GM19395 (cell line): ENCODE measurements around the gene ATP8B4.
"Not testable (repeated sequence)": the region's sequence is repeated elsewhere in the genome, so short reads cannot be mapped to it uniquely, and the experiment has no call there.

Experiments
- ATAC-seq: cut with Tn5 transposase; IDR thresholded peaks from one replicate; pipeline ENCODE4 v1.9.1; 2021; ENCODE audit warnings: mild to moderate bottlenecking, moderate library complexity; ENCODE audit not compliant: unreplicated experiment

Gene ATP8B4

DNA sequence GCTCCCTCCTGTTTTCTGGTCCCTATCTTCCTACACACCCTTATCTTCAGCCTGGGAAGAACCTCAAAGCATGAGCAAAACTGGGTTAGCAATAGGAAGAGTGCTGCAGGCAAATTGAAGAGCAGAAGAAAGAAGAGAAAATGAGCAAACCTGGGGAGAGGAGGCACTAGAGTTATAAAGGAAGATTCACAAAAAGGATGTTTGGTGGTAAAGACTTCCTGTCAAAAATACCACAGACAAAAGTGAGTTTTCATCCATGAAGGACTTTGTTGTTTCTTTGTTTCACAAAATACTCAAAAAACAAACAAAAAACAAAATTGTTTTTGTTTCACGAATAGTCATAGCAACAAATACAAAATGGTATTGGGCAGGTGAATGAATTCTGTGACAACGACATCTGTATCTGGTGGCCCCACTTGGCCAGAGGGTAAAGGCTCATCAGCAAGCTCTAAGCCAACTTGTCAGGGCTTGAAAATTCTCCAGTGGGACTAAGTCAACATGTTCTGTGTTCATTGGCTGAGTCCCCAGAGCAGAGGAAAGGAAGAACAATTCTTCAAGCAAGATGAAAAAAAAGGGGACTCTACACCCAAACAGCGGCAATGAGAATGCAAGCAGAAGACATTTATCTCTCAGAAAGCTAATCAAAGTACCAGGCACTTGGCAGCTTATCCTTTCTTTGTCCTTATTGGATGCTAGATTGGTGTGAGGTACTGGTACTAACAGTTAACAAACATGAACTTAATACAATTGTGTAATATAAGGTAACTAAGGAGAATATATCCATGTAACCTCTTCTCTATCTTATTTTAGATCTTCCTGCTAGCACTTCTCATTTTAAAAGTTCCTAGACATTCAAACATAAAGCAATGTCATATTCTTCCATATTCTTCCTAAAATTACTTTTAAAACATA, 9.7 kb downstream of the ATP8B4 start:
- no peak for ATAC-seq

DNA sequence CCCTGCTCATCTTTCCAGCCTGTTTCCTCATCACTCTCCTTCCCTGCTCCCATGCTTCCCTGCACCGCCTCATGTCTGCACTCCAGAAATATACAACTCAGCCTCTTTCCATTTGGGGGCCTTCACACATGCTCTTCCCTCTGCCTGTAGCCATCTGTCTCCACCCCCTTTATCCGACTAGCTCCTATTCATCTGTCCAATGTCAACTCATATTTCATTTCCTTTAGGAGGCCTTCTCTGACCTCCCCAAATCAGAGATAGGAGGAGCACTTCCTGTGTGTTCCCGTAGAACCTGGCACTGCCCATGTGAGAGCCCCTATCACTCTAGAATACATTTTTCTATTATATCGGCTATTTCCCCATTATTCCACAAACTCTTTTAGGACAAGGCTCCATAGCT, 10.6 kb downstream of the ATP8B4 start:
- ATAC-seq = no peak

DNA sequence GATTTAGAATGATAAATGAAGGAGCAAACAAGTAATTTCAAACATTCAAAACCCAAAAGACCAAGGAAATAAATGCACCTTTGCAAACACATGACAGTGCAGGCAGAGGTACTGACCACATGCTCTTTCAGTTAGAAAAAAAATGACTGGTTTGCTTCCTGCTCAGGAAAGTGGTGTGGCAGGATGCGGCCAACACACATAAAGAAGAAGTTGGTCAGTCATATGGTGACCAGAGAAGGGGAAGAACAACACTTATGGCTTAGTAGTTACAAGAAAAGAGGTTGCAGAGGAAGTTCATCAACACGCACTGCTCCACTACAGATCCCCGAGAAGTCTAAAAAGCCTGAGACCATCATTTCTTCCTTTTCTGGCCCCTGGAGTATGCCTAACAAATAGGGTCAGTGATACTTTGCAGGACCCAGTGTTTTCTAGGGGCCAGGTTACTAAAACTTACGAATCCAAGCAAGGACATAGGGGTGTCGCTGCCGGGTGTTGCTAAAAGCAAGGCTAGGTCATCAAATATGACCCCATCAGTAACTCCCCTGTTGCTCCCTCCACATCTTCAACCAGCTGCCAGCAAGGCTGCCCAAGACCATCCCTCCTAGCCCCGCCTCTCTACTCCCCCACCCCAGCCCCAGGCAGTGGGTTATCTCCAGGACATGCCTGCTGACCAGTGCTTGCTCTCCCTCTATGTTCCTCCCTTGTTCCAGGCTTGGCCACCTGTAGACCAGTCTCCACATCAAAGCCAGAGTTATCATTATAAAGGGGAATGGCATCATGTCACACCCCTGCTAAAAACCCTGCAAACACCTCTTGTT, 11.2 kb downstream of the ATP8B4 start:
- ATAC-seq = peak; percentile 96

DNA sequence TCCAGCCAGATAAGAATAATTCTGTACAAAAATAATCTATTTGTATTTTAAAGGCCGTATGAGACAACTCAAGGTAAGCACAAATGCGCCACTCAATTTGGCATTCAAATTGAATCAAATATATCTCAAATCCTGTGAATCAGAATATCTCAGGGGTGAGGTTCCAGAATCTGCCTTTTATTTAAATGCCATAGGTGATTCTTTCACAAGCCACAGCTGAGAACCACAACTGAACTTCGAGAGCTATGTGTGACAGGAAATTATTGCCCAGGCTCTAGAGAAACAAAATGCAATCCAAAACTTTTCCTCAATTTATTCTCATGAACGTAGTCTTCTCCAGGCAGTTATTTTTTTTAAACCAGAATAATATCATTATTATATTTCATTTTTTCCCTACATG, 11.9 kb downstream of the ATP8B4 start:
- ATAC-seq = peak; percentile 17

DNA sequence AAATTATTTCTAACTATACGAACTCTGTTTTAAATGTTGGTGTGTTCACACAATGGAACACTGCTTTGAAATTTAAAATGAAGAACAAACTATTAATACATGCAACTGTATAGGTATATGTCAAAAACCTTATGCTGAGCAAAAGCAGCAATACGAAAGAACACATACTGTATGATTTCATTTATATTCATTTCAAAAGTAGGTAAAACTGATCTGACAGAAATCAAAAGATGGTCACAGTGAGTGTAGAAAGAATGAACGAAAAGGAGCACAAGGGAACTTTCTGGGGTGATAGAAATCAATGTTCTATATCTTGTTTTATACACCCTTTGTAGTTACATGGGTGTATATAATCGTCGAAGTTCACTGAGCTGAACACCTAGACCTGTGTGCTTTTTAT, 12.6 kb downstream of the ATP8B4 start:
- no peak for ATAC-seq

DNA sequence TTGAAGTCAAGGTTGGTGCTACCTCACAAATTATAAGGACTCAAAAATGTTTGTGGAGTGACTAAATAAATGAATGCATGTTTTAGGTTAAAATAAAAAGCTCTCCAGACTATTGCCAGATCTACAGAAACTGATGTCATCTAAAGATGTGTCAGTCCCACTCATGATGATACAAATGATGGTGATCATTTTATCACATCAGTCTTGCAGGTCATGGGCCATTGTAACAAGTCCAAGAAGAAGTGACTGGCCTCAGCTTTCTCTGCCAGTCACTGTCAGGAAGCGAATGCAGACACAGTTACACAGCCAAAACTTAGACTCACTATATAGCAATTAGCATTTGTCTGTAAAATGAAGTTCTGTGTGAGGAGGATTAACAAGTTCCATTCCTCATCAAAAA, 18.5 kb downstream of the ATP8B4 start:
- ATAC-seq = no peak

DNA sequence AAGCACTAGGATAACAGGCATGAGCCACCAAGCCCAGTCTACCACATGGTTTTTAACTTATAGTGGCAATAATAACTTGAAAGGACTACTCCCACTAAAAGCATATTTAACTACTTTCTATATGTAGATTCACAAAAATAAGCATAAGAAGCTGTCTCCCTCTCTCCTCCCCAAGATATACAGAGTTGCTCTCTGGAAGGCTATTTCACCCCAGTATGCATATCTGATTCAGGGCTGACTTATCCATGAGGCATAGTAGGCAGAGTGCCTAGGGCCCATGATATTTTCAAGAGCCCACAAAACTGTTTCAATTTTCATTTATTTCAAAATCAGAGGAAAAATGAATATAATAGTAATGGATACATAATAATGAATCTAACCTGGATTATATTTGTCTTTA, 20.5 kb downstream of the ATP8B4 start:
- no peak for ATAC-seq

DNA sequence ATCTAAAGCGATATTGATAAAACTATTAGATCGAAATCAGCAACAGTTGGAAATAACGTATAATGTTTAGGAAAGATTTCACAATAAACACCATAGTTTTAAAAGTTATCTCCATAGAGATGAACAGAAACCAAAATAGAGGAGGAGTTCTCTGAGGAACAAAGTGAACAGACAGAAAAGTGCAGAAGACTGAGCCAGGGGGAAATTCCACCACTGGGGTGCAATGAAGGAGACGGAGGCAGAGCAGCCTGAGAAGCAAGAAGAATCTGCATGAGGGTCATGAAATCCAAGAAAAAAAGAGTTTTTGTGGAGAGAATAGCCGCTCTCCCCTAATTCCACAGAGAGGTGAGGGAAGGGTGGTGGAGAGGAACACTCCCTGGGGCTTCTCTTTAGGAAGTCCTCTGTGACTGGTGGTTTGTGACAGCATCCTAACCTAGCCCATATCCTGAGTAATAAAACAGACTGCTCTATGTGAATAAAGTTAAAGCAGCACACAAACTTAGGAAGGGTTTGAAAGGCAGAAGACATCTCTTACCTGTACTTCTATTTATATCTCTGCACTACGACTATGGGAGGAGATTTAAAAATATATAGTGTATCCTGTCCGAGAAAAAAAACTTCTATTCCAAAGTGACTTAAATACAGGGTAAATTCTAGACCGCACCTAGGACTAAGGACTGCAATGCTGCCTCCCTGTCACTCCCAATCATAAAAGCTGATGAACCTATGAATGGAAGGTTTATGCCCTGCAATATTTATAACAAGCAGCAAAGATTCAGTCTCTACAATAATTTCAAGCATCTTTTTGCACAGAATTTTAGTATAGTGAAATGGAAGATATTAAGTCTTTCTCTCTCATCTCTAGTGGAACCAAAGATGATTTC, 22.9 kb downstream of the ATP8B4 start:
- ATAC-seq = no peak

DNA sequence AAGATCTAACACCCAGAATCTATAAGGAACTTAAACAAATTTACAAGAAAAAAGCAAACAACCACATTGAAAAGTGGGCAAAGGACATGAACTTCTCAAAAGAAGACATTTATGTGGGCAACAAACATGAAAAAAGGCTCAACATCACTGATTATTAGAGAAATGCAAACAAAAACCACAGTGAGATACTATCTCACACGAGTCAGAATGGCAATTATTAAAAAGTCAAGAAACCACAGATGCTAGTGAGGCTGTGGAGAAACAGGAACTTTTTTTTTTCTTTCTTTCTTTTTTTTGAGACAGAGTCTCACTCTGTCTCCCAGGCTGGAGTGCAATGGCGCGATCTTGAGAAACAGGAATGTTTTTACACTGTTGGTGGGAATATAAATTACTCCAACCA, 29.6 kb downstream of the ATP8B4 start:
- not testable (repeated sequence) for ATAC-seq

DNA sequence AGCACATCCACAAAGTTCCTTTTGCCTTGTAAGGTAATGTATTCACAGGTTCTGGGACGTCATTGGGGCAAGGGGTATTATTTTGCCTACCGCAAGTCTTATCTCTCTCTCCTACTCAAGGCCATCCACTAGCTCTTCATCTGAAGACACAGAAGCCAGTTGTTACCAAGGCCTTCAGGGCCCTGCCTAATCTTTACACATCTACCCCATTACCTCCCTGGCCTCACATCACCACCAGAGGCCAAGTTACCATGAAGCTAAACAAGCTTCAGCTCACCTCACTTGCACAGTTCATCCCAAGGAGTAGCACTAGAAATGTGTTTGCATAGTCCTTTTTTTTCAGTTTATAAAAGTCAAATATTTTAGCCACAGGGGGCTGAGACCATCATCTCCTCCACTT, 34.1 kb downstream of the ATP8B4 start:
- no peak for ATAC-seq

DNA sequence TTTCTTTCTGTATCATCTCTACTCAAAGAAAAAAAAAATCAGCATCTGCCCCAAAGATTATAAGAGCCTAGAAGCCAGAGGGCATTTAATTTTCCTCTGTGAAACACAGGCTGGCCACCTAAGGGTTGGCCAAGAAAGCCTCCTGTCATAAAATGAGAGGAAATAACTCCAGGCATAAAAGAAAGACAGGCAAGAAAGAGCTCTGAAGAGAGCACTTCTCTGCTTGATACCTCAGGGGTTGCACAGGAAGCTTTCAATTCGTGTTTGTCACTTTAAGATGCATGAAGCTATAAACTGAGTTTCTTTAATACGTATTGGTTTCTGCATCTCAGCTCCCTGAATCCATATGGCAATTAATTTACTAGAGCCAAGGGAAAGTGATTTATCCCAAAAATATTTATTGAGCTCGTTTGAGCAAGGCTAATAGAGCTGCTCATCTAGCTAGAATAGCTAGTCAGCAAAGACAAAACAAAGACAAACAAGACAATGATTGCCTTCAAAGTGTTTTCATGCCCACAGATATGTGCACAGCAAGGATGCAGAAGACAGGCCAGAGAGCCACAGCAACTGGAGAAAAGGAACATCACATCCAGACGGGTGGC, 35.5 kb downstream of the ATP8B4 start:
- no peak for ATAC-seq

DNA sequence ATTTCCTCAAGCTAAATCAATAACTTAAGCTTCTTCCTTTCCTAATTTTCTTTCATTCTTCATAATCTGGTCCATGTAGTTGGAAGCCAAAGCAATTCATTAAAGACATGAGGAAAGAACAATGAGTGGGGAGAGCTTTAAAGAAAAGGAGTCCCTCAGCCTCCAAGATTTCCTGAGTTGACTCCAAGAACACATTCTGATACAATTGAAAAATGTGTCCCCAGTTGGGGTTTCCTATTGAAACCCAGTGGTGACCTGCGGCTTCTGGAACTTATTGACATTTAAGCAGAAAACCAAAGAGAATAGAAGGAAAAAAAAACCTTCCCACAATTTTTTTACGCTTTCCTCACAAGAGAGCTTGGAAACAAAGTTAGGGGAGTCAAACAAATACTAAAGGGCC, 37.0 kb downstream of the ATP8B4 start:
- no peak for ATAC-seq

DNA sequence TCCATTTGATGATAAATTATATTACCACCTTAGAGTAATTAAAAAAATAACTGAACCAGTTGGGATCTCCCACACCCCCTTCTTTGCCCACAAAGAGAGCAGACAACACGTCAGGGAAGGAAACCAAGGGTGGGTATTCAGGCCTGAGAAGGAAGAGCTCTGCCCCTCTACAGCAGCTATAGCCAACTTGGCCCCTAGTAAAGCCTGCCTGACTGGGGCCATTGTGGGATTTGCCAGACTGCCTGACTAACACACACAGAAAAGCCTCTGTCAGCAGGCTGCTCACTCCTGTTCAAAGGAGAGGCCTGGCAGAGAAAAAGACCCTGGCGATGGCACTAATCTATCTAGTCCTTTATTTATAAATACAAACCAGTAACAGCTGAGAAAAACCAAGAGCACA, 41.4 kb downstream of the ATP8B4 start:
- ATAC-seq = no peak

DNA sequence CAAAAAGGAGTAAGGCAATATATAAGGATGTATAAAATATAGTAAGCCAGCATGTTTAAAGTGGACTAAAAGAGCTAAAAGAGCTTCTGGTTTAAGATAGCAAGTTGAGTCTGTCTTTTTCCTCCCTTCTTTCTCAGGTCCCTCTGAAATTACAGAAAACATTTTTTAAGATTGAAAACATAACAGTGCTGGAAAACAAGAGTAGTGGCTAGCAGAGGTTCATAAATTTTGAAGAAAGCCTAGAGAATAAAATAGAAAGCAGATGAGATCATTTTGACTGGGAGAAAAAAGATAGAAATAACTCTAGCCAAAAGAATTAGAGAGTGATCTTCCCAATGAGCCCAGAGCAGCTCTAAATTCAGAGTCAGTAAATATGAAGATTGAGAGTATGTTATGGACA, 41.9 kb downstream of the ATP8B4 start:
- no peak for ATAC-seq

DNA sequence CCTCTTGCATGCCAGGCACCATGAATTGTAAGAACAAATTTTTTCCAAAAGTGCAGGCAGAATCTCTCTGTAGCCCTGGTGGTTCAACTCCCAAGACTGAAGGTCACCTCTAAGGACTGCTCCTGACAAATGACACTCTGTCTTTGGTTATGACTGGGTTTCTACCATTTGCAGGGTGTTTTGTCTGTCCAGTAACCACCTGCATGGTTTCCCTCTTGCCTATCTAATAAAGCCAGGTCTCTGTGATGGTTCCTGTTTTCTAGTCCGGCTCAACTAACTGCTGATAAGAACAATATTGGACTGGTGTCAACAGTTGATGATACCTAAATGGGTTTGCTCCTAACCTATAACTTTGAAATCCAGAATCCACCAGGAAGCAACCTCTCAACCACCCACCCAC, 43.7 kb downstream of the ATP8B4 start:
- no peak for ATAC-seq

DNA sequence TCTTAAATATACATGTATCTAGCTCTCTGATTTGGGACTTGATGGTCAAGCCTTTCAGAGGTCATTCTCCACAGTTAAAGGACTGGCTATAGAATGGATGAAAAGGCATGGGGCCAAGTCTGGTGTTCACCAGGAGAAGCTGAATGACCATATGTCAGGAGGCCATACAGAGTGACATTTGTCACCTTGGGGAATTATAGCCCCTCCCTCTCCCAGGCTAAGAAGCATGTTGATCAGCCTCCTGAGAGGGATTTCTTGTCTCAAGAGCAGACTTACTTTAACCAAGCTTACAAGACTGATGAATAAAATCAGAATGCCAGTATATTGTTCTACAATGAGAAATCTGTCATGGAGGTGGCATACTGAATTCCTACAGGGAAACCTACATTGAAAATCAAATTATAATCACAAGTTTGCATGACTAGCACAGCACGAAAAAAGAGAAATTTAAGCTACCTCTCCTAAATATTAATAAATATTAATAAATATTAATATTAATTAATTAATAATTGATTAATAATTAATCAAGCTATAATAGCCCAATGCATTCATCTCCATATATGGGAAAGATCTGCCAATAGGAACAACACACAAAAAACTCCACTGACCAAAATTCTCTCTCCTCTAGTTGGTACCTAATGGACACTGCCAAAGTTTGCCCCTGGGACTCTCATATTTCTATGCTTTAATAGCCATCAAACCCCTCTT, 47.3 kb downstream of the ATP8B4 start:
- ATAC-seq = no peak

DNA sequence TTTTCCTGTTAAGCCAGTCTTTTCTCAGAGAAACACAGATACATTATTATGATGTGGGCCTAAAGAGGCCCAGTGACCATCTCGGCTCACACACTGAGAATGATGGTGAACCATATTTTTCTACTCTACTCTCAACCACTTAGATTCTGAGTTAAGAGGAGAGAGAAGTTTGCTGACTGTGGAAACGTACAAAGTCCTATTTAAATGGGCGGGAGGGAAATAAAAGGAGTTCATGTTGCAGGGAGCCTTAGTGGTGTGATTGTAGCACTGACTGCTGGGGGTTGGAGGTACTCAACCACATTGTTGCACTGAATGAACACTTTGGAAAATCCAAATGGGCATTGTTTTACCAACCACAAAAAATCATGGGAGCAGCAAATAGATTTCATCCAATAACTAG, 51.0 kb downstream of the ATP8B4 start:
- no peak for ATAC-seq

DNA sequence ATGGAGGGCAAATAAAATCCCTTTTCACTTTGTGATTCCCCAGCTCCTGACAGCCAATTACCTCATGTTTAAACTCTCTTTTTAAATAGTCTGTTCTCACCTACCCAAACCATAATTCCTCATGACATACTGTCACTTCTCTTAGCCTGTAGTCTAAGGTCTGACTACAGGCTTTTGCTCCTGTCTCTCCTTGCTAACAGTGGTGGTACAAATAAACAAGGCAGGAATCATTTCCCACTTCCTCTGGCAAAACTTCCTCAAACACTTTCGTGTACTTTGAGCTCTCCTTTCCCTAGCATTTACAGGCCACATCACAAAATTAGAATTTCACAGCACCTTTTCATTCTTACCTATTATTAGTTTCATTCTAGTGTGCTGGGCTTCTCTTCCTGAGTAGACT, 51.8 kb downstream of the ATP8B4 start:
- ATAC-seq = no peak

DNA sequence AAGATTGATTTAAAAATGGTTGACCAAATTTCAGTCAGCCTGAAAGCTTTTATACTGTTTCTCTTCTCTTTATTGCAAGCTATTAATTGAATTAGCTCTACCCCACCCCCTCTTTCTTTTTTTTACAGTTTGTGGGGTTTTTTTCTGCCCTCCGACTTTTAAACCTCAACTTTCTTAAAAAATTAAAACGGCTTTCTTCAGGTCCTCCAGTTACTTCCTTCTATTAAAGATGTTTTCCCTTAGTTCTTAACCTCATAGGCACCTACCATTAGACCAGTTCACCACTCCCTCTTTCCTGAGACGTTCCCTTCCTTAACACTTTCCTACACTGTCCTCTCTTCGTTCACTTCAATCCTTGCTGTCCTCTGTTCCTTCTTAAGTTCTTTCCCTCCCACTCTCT, 52.4 kb downstream of the ATP8B4 start:
- no peak for ATAC-seq

DNA sequence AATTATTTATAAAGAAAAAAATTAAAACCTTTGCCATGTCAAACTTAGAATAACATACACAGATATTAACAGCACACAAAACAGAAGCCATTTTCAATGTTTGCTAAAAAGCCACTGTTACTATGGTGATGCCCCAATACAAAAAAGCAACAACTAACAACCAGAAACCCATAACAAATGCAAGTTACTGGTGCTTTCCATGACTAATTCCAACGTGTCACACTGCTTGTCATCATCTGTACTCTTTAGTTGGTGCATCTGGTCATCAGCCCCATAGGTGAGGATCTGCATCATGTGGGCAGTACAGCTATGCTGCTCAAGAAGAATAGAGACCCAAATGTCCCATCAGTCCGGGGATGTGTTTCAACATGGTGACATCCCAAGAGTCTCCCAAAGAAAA, 52.8 kb downstream of the ATP8B4 start:
- ATAC-seq = no peak
